Activated CD4-positive, alpha-beta T cell treated with anti-CD3 and anti-CD28 coated beads, Interleukin-2, amount 50 U/mL, for 4 hours (primary cell): ENCODE results near the gene NLRP8.
"Not testable (repeated sequence)": the region's sequence is repeated elsewhere in the genome, so short reads cannot be mapped to it uniquely, and the experiment has no call there.

Experiments used
- DNase-seq, 2 experiments: peaks; one replicate each; pipeline ENCODE4 v3.0.0-alpha.2; 2020

NLRP8 gene

DNA sequence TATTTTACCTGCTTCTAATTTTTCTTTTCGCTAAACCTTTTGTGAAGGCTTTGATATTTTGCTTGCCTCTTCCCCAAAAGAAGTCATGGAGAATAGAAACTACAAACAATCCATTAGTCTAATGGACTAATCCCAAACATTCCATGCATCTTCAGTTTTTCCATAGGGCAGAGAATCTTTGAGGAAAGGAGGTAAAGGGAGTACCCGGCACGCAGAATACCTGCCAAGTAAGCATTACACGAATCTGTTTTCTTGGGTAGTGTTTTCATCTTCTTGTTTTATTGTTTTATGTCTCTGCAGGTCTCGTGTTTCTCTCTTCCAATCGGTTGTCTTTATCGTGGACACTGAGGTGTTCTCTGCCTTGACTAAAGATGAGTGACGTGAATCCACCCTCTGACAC is at the start of gene NLRP8:
Gene NLRP8 (plus strand): TSS at position 301 of the 400 bp plus-strand sequence.
- no peak for DNase-seq

DNA sequence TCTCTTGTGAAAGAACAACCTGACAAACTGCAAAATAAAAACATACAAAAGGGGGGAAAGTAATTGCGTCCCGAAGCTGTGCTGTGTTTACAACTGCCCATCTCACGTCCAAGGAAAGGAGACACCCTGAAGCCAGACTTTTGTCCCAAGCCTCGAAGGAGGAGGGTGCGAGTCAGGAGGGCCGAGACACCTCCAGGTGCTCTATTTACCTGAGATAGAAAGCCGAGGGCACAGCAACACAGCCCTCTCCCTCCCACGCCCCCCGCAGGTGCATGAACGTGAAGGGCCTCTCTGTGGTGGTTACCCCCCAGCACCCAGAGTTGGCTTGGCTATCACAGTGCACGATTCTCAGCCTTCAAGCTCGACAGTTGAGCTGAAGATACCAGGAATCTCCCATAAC is 48.7 kb upstream of the NLRP8 start:
- DNase-seq: no peak

DNA sequence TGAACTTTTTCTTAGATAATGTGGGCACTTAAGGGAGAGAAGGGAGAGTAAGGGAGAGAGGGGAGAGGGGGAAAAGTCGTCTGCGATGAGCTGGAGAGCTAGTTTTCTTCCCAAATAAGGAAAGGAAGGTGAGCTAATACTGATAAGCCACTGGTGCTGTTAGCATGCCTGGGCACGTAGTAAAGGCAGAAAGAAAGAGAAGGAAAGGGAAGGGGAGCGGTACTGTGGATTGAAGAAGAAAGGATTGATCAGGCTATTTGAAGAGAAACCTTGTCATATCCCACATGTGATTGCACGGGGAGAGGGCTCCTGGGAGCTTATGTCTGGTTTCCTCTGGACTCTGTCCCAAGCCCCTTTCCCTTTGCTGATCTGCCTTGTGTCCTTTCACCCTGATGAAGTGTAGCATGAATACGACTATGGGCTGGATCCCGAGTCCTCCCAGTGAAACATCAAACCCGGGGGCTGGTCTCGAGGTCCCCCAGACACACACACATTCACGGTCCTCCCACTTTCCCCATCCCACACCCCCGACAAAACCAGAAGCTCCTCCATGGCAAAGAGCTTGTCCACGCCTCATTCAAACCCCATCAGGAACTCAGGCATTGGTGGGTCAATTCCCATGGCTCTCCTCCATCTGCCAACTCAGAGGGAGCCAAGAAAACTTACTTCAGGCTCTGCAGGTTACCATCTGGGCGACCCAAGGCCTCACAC is 46.1 kb upstream of the NLRP8 start:
- no peak for DNase-seq

DNA sequence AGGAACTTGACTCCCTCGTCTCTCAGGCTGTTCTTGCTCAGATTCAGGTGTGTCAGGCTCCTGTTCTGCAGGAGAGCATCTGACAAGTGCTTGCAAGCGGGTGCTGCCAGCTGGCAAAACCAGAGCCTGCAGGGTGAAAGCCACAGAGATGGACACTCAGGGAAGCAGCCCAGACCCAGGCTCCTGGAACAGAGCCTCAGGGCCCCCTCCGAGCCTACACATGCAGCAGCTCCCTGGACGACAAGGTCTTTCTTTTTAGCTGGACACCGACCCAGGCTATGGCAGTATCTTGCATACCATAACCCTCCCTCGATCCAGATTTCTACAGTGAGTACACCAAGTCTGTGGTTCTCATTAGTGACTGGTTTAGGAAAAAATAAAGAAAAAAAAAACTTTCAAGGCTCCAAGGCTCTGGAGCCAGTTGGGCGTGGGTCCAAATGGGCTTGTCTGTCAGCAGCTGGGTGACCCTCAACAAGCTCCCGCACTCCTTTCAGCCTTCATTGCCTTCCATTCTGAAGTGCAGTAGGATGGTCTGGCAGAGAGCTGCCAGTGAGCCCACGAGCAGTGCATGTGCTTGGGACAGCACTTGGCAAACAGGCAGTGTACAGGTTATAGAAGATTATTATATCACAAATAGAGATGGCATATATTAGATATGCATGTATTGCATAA is 45.4 kb upstream of the NLRP8 start:
- DNase-seq: no peak

DNA sequence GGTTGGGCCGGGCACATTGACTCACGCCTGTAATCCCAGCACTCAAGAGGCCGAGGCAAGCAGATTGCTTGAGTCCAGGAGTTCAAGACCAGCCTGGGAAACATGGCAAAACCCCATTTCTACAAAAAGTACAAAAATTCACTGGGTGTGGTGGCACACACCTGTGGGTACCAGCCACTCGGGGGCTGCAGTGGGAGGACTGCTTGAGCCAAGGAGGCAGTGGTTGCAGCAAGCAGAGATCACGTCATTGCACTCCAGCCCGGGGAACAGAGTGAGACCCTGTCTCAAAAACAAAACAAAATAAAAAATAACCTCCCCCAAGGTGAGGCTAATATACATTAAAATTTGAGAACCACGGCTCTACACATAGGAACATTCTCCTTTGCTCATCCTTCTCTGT is 40.3 kb upstream of the NLRP8 start:
- no peak for DNase-seq

DNA sequence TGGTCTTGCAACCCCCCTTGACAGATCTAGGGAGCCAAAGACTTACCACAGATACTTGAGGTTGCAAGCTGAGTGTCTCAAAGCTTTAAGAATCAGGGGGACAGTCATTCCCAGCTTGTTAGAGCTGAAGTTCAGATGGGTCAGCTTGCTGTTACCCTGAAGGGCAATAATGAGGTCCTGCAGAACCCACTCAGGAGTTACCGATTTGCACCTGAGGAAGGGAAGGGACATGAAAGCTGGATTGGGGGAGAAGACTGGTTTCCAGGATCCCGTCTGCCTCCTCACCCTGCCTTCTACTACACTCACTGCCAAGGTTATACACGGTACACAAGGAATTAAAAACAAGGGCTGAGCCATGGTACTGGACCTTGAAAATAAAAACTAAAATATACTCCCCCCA is 39.9 kb upstream of the NLRP8 start:
- no peak for DNase-seq

DNA sequence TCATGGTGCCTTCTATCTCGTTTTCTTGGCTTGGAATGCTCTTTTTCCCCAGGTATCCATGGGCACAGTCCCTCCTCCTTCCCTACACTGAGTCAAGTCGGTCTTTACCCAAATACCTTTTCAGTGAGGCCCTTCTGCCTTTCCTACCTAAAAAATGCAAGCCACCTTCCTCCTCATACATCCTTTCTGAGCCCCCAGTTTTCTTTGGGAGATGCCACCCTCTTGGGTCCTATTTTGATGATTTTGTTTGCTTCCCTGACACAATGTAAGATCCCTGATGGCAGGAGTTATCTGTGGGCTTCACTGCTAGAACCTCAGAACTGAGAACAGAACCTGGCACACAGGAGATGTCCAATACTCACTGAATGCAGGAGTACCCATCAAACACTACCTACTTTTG is 37.8 kb upstream of the NLRP8 start:
- DNase-seq: no peak

DNA sequence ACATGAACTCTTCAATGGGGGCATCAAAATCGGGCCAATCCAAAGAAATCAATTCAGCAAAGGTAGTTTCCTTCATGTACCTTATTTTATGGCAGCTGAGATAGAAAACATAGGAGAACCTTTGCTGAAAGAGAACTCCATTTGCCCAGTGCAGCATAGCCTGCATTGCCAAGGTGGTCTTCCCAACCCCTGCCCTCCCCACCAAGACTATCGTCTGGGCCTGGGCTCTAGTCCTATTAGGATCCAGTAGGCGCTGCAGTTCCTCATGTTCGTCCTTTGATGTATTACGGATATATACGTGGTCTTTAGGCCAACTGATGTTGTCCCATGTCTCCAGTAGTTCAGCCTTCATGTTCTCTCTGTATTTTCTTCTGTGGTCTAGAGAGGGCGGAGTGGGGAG is 34.7 kb upstream of the NLRP8 start:
- DNase-seq: no peak

DNA sequence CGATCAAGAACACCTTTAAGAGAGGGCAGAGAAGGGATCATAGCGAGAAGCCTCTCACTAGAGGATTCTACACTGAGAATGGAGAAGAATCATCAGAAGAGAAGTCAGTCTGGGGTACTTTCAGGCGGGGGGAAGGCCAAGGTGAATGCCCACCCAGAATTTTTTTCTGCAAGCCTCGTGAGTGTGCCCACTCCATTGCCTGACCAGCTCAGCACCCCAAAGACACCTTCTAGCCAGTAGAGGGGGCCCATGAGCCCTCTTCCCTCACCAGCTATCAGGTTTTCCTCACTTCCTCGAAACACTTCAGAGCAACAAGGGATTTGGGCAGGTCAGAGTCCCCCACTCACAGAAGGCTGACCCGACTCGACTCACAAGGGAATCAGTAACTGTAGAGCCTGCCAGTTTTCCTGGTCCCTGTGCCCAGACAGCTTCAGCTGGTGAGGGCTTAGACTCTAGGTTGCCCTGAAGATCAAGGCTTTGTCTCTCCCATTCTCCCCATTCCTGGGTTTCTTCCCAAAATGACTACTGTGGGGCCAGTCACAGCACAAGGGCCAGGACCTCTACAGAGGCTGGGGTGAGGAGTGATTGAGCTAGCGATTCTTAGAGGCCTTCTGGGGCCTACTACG is 33.9 kb upstream of the NLRP8 start:
- no peak for DNase-seq

DNA sequence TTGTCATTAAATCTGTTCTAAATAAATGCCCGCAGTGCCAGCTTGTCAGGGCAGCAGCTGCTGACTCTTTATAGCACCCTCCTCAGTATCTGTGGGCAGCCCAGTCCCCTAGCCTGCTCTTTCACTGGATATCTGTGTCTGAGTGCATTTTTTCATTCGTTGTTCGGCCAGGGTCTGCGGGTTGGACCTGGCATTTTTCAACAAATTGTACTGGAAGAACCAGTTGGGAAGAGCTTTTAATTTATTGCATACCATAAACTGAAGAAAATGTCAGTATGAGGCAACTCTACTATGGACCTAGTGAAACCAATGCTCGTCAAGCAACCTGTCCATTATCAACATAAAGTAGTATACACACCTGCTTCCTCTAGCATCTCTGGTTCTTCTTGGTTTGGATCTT is 24.1 kb upstream of the NLRP8 start:
- DNase-seq: no peak

DNA sequence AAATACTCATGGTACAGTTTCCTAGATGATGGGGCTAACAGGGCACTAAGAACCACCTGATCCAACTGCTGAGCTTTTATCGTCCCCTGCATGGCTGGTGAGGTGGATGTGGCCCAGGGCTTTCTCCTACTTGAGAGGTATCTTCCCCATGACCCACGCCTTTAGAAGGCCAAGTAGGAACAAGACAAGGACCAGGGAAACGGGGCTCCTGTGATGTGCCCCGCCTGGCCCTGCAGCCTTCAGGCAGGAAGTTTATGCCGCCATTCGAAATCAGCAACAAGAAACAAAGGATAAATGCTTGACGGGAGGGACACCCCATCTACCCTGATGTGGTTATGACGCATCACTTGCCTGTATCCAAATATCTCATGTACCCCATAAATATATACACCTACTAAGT is 19.6 kb upstream of the NLRP8 start:
- DNase-seq: no peak

DNA sequence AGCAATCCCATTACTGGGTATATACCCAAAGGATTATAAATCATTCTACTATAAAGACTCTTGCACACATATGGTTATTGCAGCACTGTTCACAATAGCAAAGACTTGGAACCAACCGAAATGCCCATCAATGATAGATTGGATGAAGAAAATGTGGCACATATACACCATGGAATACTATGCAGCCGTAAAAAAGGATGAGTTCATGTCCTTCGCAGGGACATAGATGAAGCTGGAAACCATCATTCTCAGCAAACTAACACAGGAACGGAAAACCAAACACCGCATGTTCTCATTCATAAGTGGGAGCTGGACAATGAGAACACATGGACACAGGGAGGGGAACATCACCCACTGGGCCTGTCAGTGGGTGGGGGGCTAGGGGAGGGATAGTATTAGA is 18.4 kb upstream of the NLRP8 start:
- DNase-seq: not testable (repeated sequence)

DNA sequence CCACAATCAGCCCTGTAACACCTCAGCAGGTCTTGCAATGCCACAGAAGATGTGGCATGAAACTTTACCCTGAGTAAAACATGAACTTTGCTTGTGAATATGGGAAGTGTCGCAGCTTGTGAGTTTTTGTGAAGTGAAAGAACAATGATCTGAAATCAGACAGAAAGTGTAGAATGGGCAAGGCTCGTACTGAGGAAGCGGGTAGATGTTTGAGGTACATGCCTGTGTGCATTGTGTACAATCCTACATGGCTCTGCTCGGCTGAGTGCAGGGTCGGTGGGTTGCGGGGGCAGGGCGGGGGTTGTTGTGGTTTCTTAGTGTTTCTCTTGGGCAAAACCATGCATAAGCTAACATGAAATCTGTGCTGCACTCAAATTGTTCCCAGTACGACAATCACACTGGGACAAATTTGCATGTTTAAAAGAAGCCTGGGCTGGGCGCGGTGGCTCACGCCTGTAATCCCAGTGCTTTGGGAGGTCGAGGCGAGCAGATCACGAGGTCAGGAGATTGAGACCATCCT is 16.6 kb upstream of the NLRP8 start:
- no peak for DNase-seq

DNA sequence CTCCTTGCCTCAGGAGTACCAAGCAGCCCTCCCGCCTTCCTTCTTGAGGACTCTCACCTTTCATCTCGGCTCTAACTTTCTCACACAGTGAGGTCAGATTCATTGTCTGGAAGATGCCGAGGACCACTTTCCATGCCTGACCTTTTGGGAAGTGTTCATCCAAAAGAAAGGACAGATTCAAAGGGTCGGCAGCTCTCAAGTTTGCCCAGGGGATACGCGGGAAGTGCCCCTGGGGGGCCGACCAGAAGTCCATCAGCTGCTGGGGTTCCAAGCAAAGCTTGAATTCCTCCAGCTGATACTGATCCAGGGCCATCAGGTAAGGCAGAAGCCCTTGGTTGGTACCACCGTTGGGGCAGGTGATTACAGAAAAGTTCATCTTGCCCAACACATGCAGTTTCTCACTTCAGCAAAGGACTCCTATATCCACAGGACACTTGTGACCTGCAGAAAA is 15.7 kb upstream of the NLRP8 start, which contains the start of gene NLRP13:
Gene NLRP13 (minus strand): TSS at position 401 of the 451 bp plus-strand sequence. CDS start 25 bp downstream, at position 376.
- no peak for DNase-seq

DNA sequence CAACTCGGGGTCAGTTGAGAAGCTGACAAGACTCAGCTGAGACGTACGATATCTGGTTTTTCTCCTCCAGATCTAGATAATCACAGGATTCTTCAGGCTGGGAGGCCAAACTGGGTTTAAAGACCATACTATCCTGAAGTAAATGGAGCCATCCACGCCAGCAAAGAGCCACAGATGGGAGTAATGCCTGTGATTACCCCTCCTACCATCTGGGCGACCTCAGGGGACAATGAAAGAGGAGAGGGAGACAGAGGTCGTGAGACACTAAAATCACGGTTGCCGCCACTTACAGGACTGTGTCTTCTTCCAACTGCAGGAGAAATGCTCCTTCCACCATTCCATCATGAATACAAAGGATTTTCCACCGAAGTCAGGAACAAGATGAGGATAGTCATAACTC is 12.4 kb upstream of the NLRP8 start:
- no peak for DNase-seq

DNA sequence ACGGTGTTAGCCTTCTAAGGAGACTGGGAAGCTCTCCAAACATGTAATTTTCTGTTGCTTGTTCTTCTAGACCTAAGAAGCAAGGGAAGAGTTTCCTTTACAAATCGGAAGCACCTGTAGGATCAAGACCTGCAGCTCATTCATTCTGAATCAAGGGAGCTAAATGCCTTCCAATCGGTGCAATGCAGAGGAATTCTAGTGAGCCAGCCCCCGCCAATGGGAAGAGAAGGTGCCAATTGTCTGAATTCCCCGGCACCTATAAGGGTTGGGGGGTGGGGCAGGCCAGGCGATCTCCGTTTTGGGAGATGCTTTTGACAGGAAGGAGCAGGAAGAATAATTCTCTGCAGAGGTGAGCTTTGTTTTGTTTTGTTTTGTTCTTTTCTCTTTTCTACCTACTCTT is 8.4 kb upstream of the NLRP8 start:
- no peak for DNase-seq

DNA sequence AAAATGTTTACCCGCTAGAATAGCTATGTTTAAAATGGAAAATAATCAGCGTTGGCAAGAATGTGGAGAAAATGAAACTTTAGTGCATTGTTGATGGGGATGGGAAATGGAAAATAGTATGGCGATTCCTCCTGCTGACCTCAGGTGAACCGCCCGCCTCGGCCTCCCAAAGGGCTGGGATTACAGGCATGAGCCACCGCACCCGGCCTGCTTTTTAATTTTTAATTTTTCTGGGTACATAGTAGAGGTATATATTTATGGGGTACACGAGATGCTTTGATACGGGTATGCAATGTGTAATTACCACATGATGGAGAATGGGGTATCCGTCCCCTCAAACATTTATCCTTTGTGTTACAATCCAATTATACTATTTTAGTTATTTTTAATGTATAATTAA is 7.3 kb upstream of the NLRP8 start:
- DNase-seq: no peak

DNA sequence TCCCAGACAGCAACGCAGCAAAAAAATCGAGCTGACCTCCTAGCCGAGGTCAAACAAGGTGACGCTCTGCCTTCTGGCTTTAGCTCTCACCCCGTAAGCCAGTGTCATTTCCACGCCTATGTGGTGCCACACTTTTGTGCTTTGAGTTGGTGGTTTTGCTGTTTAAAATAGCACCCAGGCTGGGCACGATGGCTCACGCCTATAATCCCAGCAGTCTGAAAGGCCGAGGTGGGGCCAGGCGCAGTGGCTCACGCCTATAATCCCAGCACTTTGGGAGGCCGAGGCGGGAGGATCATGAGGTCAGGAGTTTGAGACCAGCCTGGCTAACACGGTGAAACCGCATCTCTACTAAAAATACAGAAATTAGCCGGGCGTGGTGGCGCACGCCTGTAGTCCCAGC is 2.9 kb downstream of the NLRP8 start:
- not testable (repeated sequence) for DNase-seq

DNA sequence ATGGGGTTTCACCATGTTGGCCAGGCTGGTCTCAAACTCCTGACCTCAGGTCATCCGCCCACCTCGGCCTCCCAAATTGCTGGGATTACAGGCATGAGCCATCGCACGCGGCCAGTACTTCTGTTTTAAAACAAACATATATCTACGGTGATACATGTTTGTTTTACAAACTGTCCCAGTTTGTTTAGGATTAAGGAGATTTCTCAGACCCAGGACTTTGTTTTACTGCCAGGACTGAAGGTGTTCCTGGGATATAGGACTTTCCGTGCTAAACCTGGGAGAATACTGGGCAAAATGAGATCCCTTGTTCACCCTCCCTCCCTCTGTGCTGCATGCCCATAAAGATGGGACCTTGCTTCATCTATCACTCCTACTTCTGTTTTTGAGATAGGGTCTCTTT is 8.8 kb downstream of the NLRP8 start:
- DNase-seq: no peak

DNA sequence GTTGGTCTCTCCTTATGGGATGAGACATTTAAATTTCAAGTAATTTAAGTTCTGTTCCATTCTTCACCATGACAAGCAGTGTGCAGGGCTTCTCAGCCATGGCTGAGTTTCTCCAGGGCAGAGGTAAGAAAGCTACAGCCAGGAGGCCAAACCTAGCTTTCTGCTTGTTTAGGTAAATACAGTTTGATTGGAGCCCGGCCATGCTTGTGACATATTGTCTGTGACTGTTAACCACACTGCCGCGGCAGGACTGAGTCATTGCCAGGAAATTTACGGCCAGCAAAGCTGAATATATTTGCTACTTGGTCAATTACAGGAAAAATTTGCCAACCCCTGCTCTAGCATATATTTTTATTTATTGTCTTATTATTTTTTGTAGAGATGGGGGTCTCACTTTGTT is 10.7 kb downstream of the NLRP8 start:
- DNase-seq: no peak

DNA sequence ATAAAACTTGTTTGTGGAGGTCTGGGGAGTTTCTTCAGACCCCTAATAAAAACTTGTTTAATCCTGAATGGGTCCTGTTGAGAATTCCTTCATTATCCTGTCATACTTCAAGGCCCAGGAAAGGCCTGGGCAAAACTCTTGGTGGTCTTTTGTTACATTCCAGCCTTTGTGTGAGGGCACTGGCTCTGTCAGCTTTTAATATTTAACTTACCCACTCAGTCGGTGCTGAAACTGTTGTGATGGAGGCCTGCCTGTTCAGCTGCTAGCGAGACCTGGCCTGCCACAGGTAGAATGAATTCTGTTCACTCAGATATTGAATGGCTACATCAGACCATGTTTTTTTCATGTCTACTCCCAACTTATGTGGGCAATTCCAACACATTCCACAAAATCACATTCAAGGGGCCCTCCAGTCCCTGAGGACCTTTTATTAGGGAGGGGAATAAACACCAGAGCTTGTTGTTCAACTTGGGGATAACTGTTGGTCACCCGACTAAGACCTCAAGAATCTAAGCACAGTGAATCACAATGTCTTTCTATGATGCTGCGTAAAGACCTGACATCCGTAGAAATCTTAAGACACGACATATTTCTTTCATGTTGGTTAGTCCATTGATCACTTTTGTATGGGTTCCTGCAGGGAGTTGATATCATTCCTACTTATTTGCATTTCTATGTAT is 12.5 kb downstream of the NLRP8 start:
- no peak for DNase-seq

DNA sequence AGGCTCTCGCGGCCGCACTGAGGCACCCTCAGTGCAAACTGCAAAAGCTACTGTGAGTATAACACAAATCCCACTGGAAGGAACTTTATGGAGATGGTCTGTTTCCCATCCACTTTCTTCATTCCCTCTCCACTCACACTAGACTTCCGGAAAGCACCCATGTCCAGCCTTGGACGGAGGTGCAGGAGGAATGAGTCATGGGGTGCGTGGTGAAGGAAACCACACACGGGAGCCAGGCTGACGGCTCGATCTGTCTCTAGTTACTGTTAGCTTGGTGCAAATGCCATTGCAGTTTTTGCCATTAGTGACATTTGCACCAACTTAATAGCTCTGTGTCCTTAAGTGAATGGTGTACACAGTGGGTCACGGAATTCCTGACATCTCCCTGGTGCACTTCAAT is 14.6 kb downstream of the NLRP8 start:
- no peak for DNase-seq

DNA sequence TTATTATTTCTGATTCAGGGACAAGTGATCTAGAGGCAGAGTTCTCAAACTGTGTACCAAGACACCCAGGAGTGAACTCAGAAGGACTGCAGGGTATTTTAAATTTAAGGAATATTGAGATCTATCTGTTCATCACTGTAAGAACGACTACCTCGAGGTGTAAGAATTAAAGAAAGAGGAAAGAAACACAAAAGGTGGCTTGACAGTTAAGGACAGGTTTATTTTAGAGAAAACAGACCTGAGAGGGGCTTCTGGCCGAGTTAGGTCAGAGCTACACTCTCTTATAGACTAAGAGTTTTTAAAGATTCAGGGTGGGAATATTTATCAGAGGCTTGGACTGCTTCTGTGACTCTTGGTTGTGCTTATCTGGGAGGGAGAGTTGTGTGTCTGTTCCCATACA is 26.4 kb downstream of the NLRP8 start:
- DNase-seq: no peak
